GM04504 (cell line): ENCODE results near the gene MOB2.

Source experiments
- DNase-seq: peaks from one replicate; pipeline ENCODE4 v3.0.0-alpha.2; 2012; ENCODE audit warnings: low read depth

The MOB2 gene

DNA sequence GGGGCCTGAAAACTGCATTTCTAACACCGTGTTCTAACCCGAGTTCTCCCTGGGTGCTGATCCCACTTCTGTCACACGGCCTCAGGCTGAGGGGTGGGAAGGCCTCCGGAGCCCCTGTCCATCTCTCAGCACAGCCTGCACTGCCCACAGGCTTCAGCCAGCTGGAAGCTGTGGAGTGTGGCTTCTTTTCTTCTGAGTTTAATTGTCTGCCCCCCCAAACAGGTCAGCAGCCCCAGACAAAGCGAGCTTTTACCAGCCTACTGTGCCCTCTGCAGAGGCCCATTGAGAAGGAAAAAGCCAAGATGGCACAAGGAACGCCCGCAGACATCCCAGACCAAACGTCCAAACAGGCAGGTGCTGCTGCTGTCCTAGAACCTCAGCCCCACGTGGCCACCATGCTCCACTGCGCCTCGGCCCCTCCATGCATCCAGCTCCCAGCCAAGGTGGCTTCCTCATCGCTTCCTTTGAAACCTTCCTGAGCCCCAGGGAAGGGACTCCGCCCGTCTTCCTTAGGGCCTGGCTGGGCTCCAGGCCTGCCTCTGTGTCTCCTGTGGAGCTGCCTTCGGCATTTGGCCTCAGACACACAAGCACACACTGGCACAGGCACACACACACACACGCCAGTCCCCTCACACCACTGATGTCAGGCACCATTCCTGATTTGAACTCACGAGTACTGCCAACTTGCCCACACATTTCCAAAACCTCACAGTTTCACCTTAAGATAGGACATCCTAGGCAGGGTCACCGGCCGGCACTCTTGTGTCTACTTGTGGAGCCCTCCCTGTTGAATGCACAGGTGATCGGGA, 1.7 kb downstream of the MOB2 start:
- no peak for DNase-seq

- no peak for DNase-seq
Measured at GRCh38 chr11:1484061-1484671, 2.4 kb downstream of the MOB2 start.

GRCh38 chr11:1483445-1483961, 3.1 kb downstream of the MOB2 start:
- no peak for DNase-seq

DNA sequence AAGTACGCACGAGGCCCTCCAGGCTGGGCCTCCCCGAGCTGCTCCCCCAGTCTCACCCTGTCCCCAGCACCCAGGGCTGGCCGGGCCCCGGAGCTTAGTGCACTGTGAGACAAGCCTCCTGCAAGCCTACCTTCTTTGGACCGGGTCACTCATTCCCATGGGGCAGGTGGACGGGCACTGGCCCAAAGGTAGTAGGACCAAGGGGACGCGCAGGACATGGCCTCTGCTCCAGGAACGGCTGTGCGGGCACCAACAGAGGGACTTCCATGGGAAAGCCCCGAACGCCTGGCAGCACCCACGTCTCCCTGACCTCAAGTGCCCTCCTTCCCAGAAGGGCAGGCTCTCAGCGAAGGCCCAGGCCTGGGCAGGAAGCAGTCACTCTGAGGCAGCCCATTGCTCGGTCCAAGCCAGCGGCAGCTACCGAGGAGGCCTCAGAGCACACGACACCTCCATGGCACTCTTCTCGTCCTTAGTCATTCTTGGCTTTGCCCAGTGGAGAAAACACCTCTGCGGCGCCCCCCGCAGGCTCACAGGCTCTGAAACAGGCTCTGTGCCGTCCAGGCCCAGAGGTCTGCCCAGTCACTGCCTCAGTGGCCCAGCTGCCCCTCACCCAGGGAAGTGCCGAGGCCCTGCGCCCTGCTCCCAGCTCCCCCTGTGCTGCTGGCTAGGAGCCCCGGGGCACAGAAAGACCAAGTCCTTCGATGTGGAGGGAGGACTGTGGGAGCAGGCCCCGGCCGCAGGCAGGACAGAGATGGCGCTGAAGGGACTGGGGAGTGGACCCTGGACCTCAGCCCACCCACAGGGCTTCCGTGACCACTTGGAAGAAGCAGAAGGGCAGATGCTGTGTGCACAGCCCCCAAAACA, 3.8 kb downstream of the MOB2 start:
- no peak for DNase-seq

DNA sequence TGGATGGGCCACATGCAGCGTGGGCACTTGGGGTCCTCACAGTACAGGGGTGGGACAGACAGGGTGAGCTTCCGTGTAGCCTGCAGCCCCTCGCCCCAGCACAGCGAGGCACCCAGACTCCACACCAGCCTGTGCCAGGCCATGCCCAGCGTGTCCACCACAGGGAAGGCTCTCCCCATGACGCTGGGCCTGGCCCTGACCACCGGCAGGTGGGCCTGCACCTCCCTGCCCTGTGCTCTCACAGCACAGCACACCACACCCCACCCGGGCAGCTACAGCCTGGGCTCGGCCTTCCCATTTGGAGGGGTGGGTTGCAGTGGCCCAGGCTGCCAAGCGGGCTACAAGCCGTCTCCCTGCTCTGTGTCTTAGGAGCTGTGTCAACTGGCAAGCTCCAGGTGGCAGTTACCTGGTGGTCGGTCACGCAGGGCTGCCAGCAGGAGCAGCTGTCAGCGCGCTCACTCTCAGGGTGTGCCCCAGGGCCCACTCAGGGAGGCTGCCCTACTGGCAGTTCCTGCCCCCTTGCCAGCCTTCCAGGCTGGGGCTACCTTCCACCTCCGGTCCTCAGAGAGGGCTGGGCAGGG, 4.6 kb downstream of the MOB2 start:
- DNase-seq, result no peak

GRCh38 chr11:1481483-1481825, 5.1 kb downstream of the MOB2 start:
- no peak for DNase-seq

DNA sequence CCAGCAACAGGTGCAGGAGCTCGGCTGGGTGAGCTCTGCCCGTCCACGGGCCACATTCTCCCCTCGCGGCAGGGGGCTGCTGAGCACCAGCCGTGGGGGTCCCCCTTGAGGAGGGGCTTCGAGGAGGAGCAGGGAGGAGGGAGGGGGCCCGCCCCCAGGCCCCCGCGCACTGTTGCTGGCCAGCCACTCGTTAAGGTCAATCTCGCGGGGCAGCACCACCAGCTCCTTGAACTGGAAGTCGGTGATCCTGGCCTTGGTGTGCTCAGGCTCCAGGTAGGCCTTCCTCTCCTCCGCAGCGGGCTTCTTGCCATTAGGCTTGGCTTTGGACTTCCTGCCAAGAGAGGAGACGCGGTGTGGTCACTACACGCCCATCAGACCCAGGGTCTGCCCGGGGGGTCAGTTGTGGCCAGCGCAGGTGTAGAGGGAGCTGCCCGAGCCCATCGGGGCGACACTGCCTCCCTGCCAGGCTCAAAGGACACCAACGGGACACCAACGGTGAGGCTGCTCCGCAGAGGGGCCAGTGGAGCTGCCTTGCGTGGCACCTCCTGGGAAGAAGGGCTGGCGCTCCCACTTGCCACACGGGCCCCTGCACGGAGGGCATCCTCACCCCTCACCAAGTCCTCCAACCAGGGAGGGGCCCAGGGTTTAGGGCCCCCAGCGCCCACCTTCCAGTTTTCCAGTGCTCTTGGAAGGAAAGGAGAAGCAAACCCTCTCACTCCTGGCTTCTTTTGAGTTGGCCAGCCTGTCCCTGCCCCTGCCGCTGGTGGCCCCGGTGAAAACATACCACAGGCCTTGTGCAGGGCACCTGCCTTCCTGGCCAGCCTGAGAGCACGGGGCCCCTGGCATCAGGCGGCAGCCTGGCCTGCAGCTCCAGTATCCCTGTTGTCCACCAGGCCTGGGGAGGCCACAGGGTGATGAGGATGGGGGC, 5.8 kb downstream of the MOB2 start:
- DNase-seq, result no peak

DNA sequence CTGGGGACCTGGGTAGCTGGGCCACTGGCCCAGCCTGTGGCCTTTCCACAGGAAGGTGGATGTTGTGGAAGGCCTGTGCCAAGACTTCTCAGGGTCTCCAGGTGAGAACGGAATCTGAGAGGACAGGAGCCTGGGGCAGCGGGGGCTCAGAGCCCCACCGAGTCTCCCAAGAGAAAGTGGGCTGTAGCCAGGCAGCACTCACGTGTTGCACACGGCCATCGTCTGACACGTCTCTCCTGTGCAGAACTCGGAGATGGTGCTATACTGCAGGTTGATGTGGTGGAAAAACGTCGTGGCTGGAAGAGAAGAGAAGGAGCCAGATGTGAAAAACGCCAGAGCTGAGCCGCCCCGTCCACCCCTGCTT, 6.4 kb downstream of the MOB2 start:
- DNase-seq, result no peak

GRCh38 chr11:1479678-1480118, 6.9 kb downstream of the MOB2 start:
- DNase-seq, result no peak

DNA sequence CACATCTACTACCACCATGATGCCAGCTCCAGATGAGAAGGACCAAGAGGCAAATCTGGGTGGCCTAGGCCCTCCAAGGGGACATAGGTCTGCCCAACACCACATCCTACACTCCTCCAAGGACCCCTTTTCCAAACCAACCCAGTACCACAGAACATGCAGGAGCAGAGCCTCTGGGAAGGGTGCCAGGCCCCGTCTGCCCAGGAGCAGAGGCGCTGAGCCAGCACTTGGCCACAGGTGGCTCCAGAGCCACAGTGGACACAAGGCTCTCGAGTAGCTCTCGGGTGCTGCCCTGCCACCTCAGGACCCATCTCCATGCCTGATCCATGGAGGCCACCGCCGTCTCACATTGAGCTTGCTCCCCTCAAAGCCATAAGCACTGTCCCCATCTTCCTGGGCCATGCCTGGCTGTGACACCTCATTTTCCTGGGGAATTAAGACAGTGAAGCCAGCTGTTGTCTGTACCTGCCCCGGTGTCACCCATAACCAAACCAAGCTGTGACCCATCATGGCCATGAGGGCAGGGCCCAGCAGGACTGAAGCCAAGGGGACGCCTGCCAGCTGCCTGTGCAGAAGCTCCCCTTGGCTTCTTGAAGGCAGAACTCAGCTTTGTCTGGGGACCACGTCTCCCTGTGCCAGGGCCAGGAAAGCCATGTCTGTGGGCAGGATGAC, 7.4 kb downstream of the MOB2 start:
- DNase-seq, result no peak

- no peak for DNase-seq
Measured at GRCh38 chr11:1478544-1478943, 8.0 kb downstream of the MOB2 start.

GRCh38 chr11:1478011-1478410, 8.6 kb downstream of the MOB2 start:
- DNase-seq, result no peak

GRCh38 chr11:1476940-1477736, 9.4 kb downstream of the MOB2 start:
- no peak for DNase-seq

DNA sequence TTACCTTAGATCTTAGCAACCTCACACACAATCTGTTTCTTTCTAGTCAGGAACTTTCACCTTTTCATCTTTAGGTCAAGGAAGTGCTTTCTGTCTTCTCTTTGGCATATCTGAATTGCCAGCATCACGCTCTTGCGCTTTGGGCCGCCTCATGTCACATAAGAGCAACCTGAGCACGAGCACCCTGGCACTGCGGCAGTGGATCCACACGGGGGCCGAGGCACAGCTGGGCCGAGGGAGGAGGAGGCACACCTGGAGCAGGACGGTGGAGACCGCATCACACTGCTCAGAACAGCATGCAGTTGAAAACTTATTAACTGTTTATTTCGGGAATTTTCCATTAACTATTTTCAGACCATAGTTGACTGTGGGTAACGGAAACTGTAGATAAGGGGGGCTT, 10.7 kb downstream of the MOB2 start:
- DNase-seq, result no peak

- no peak for DNase-seq
Measured at GRCh38 chr11:1473786-1474185, 12.8 kb downstream of the MOB2 start.

- no peak for DNase-seq
Measured at GRCh38 chr11:1473011-1473628, 13.5 kb downstream of the MOB2 start.

DNA sequence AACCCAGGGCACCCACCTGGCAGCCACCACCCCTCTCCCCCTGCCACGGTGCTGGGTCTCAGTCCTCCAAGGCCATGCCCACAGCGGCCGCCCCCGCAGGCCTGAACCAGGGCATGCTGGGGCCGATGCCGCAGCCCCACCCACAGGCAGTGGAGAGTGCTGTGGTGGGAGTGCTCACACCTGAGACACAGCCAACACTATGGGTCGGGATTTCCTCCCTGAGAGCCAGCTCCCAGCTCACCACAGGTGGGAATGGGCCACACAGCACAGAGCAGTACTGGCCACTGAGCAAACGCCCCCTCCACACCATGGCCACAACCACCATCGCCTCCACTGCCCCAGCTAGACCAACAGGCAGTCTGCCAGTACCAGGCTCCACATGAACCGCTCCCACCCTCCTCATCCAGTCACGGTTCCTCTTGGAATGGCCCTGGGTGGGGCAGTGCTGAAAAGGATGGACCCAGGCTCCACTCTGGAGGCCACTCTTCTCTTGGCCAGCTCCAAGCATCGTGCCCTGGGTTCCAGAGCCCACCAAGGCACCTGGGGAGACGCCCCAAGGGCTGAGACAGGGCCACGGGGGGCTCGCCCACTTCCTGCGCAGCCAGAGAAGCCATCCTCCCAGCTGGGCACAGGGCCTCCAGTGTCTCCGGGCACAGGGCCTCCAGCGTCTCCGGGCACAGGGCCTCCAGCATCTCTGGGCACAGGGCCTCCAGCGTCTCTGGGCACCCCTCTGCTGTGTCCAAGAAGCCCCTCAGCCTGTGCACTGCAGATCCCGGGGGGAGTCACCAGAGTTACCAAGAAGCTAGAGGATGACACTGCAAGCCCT, 14.2 kb downstream of the MOB2 start:
- DNase-seq, result no peak

DNA sequence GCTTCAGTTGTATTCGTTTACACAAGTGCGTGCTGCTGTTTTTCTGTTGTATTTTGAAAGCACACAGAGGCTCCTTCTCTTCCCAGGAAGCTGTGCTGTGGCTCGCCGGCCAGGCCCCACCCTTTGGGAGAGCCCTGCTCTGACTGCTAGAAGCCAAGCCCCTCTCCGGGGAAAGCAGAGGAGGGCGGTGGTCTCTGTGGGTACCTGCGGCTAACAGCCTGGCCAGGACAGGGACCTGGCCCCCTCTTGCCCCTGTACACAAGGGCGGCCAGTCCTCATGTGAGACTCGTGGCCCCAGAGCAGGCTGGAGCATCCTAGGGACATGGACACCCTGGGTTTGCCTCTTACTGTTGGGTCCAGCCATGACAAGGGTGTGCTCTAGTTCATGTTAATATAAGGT, 14.8 kb downstream of the MOB2 start:
- DNase-seq, result no peak
